WTC11 (cell line): ENCODE measurements around the gene COLGALT1. TPM values are rescaled to one million over a fixed set of nuclear protein-coding genes. Genes with fewer than 3 reads are reported as not detected.

Source experiments
- ATAC-seq: fragments of 200-7000 bp; cut with Tn5 transposase; 2 replicates; pipeline ENCODE4 v1.10.0; 2021; ENCODE audit warnings: mild to moderate bottlenecking, moderate library complexity
- CTCF ChIA-PET: fragments of 300-600 bp; sonication (Branson Sonifier 250); formaldehyde crosslinking; loops from one replicate; lab custom pipeline; 2021; ENCODE audit warnings: antibody characterized with exemption; lab: Charles Lee
- POLR2A ChIA-PET: fragments of 350-600 bp; sonication (Branson Sonifier 250); formaldehyde crosslinking; loops from one replicate; lab custom pipeline; 2021; ENCODE audit warnings: antibody characterized with exemption; lab: Charles Lee
- DNase-seq: peaks from one replicate; pipeline ENCODE4 v3.0.0; 2021; ENCODE audit warnings: low spot score
- H3K27ac Mint-ChIP-seq: 2 replicates; pipeline ENCODE4 v1.8.0; 2021; ENCODE audit warnings: mixed read lengths
- H3K27me3 Mint-ChIP-seq: 2 replicates; pipeline ENCODE4 v1.8.0; 2021; ENCODE audit warnings: low read depth, mild to moderate bottlenecking, moderate library complexity, mixed read lengths
- H3K36me3 Mint-ChIP-seq: 2 replicates; pipeline ENCODE4 v1.8.0; 2021; ENCODE audit warnings: mixed read lengths
- H3K4me1 Mint-ChIP-seq: 2 replicates; pipeline ENCODE4 v1.8.0; 2022; ENCODE audit warnings: mixed read lengths
- H3K4me3 Mint-ChIP-seq: 2 replicates; pipeline ENCODE4 v1.8.0; 2021; ENCODE audit warnings: mild to moderate bottlenecking, moderate library complexity, mixed read lengths
- H3K9me3 Mint-ChIP-seq: 2 replicates; pipeline ENCODE4 v1.8.0; 2021; ENCODE audit warnings: mixed read lengths
- AFF4 ChIP-seq: sonication (generic); formaldehyde crosslinking; IDR thresholded peaks from 2 replicates; pipeline ENCODE4 v1.8.1; 2023; ENCODE audit warnings: mild to moderate bottlenecking, missing genetic modification reagents, borderline replicate concordance
- ATF1 ChIP-seq: sonication (generic); formaldehyde crosslinking; IDR thresholded peaks from 2 replicates; pipeline ENCODE4 v1.8.1; 2023; ENCODE audit warnings: mild to moderate bottlenecking, moderate library complexity, missing genetic modification reagents
- CREM ChIP-seq: sonication (generic); formaldehyde crosslinking; IDR thresholded peaks from 2 replicates; pipeline ENCODE4 v1.8.1; 2022; ENCODE audit warnings: mild to moderate bottlenecking, missing genetic modification reagents, moderate library complexity
- E2F1 ChIP-seq: sonication (generic); formaldehyde crosslinking; IDR thresholded peaks from 2 replicates; pipeline ENCODE4 v1.8.0; 2022; ENCODE audit warnings: mild to moderate bottlenecking, missing genetic modification reagents
- ETV6 ChIP-seq: sonication (generic); formaldehyde crosslinking; IDR thresholded peaks from 2 replicates; pipeline ENCODE4 v1.8.1; 2022; ENCODE audit warnings: mild to moderate bottlenecking, missing genetic modification reagents
- GTF2I ChIP-seq: fragments of 250-450 bp; sonication (Bioruptor Pico); conservative IDR thresholded peaks from 2 replicates; pipeline ENCODE4 v1.4.0; 2021; ENCODE audit warnings: mild to moderate bottlenecking
- JAZF1 ChIP-seq: fragments of 250-450 bp; sonication (Bioruptor Pico); IDR thresholded peaks from 2 replicates; pipeline ENCODE4 v1.9.0; 2021; ENCODE audit warnings: moderate library complexity, mild to moderate bottlenecking, inconsistent platforms
- KAT7 ChIP-seq: sonication (generic); formaldehyde crosslinking; IDR thresholded peaks from 2 replicates; pipeline ENCODE4 v1.8.1; 2023; ENCODE audit warnings: missing genetic modification reagents, mild to moderate bottlenecking, borderline replicate concordance
- MLX ChIP-seq: sonication (generic); formaldehyde crosslinking; IDR thresholded peaks from 2 replicates; pipeline ENCODE4 v1.8.1; 2023; ENCODE audit warnings: mild to moderate bottlenecking, missing genetic modification reagents, moderate library complexity
- RELA ChIP-seq: sonication (generic); formaldehyde crosslinking; IDR thresholded peaks from 2 replicates; pipeline ENCODE4 v1.8.1; 2022; ENCODE audit warnings: missing genetic modification reagents, mild to moderate bottlenecking, borderline replicate concordance
- TEAD4 ChIP-seq: sonication (generic); formaldehyde crosslinking; IDR thresholded peaks from 2 replicates; pipeline ENCODE4 v1.8.0; 2022; ENCODE audit warnings: mild to moderate bottlenecking, missing genetic modification reagents
- ZNF263 ChIP-seq: sonication (generic); formaldehyde crosslinking; IDR thresholded peaks from 2 replicates; pipeline ENCODE4 v1.8.1; 2022; ENCODE audit warnings: low read depth, mild to moderate bottlenecking, moderate library complexity, missing genetic modification reagents
- ZNF423 ChIP-seq: fragments of 250-450 bp; sonication (Bioruptor Pico); IDR thresholded peaks from 2 replicates; pipeline ENCODE4 v2.1.2; 2022; ENCODE audit warnings: mild to moderate bottlenecking, moderate library complexity
- ZNF425 ChIP-seq: fragments of 250-450 bp; sonication (Bioruptor Pico); conservative IDR thresholded peaks from 2 replicates; pipeline ENCODE4 v1.9.0; 2021; ENCODE audit warnings: mild to moderate bottlenecking
- total RNA-seq: library from RNA; stranded (reverse); gene quantifications from 3 replicates; pipeline ENCODE4 v1.2.3, GENCODE V29; 2021
- TF ChIP-seq, protein P1 (sequence below): sonication (generic); formaldehyde crosslinking; conservative IDR thresholded peaks from 2 replicates; pipeline ENCODE4 v1.8.1; 2023; ENCODE audit warnings: mild to moderate bottlenecking, low read depth, missing genetic modification reagents, moderate library complexity
- TF ChIP-seq, protein P2 (sequence below): fragments of 250-450 bp; sonication (Bioruptor Pico); IDR thresholded peaks from 2 replicates; pipeline ENCODE4 v1.9.0; 2021; ENCODE audit warnings: mild to moderate bottlenecking

The COLGALT1 gene
- total RNA-seq, 1 experiment from 2014 or later: 54.0 TPM

GRCh38 chr19:17557466-17557865, 2.0 kb downstream of the COLGALT1 start:
- no peak for DNase-seq
- Mint-ChIP-seq H3K27ac (no peak overlapping the region), H3K27me3 (no peaks in the 10 kb centered on the region), H3K36me3 (peaks cover 13% of the 10 kb centered on the region), H3K4me3 (no peak overlapping the region), H3K4me1 (peaks cover 17% of the 10 kb centered on the region), H3K9me3 (no peaks in the 10 kb centered on the region)
- POLR2A ChIA-PET: interaction anchor here (0.6 kb wide), 1 partner anchor 20 kb away, joined by 3 read pairs; no protein-coding TSS in a partner anchor
- TF ChIP-seq JAZF1 (CRISPR knock-in tag) (no peak), ZNF263 (CRISPR knock-in tag) (no peak), ZNF425 (CRISPR knock-in tag) (no peak), E2F1 (CRISPR knock-in tag) (no peak), AFF4 (CRISPR knock-in tag) (no peak), CREM (no peak), ETV6 (CRISPR knock-in tag) (no peak), GTF2I (no peak), ATF1 (CRISPR knock-in tag) (no peak), TEAD4 (no peak), RELA (no peak)
- TF ChIP-seq, protein P1, sequence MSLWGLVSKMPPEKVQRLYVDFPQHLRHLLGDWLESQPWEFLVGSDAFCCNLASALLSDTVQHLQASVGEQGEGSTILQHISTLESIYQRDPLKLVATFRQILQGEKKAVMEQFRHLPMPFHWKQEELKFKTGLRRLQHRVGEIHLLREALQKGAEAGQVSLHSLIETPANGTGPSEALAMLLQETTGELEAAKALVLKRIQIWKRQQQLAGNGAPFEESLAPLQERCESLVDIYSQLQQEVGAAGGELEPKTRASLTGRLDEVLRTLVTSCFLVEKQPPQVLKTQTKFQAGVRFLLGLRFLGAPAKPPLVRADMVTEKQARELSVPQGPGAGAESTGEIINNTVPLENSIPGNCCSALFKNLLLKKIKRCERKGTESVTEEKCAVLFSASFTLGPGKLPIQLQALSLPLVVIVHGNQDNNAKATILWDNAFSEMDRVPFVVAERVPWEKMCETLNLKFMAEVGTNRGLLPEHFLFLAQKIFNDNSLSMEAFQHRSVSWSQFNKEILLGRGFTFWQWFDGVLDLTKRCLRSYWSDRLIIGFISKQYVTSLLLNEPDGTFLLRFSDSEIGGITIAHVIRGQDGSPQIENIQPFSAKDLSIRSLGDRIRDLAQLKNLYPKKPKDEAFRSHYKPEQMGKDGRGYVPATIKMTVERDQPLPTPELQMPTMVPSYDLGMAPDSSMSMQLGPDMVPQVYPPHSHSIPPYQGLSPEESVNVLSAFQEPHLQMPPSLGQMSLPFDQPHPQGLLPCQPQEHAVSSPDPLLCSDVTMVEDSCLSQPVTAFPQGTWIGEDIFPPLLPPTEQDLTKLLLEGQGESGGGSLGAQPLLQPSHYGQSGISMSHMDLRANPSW: no peak
- TF ChIP-seq, protein P2, sequence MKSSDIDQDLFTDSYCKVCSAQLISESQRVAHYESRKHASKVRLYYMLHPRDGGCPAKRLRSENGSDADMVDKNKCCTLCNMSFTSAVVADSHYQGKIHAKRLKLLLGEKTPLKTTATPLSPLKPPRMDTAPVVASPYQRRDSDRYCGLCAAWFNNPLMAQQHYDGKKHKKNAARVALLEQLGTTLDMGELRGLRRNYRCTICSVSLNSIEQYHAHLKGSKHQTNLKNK (CRISPR knock-in tag): no peak
- ATAC-seq: no peak
- CTCF ChIA-PET: interaction anchor here (1.4 to 2.0 kb wide), 2 partner anchors 19 to 23 kb away, joined by 3 to 11 read pairs; no protein-coding TSS in a partner anchor

- no peak overlapping the region for H3K4me3 Mint-ChIP-seq
- DNase-seq: no peak
These were observed 4.8 kb downstream of the COLGALT1 start for GRCh38 chr19:17560205-17560595.

More at GRCh38 chr19:17560205-17560595, 4.8 kb downstream of the COLGALT1 start:
- no peak overlapping the region; the same call in 1 of the 2 replicates for H3K27ac Mint-ChIP-seq
- H3K27me3 Mint-ChIP-seq: no peaks in the 10 kb centered on the region
- no peak for ATAC-seq
- ChIA-PET POLR2A (no interaction called here), CTCF (interaction anchor here (1.2 to 1.5 kb wide), 2 partner anchors 13 to 64 kb away, joined by 4 to 5 read pairs; no protein-coding TSS in a partner anchor)
- no peaks in the 10 kb centered on the region for H3K9me3 Mint-ChIP-seq
- TF ChIP-seq MLX (CRISPR knock-in tag) (no peak), ZNF423 (CRISPR knock-in tag) (no peak), KAT7 (CRISPR knock-in tag) (no peak)
- H3K4me1 Mint-ChIP-seq: peaks cover 3% of the 10 kb centered on the region; the same call in 1 of the 2 replicates
- H3K36me3 Mint-ChIP-seq: peaks cover 13% of the 10 kb centered on the region
